ENCODE results near the gene LIME1. TPM values are rescaled to one million over a fixed set of nuclear protein-coding genes. Genes with fewer than 3 reads are reported as not detected.
A peak's percentile ranks its signal among the peaks of the same experiment; 100 is the strongest.

The LIME1 gene
- total and polyA plus RNA-seq, 2 of the 8 experiments (the other 6 are each of a cell fraction or from before 2014, with no cell fraction given): 4.5 to 5.9 TPM

DNA sequence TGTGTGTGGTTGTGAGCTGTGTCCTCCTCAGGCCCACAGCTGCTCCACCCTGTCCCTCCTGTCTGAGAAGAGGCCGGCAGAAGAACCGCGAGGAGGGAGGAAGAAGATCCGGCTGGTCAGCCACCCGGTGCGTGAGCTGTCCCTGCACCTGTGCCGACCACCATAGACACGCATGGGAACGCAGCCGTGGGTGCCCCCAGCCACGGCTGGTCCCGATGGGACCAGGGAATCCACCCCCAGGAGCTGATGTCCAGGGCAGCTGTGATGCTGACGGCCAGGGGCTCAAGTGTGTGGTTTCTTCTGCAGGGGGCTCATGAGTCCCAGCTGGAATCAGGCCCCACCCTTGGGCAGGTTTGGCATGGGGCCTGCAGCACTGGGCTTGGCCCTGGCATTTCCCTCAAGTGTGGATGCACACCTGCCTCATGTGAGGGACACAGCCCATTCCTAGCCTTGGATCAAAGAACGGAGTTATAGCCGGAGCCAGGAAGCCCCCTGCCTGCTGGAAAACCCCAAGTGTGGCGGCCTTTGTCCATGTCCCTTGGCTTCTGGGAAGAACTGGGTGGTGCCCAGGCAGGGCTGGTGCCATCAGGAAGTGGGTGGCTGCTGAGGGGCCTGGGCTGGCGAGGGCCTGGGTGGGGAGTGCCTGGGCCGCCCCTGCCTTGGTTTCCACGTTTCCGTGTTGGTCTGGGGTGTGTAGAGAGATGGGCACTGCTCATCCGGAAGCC, 44.6 kb upstream of the LIME1 start:
- Histone ChIP-seq H3K4me2 (ENCODE audit: insufficient read depth in 1 of 2, low read depth in 2 of 2, low read length in 2 of 2) (no peak overlapping the region), H3K4me1 (replicated peaks in 1 of 4; ENCODE audit: control insufficient read depth in 3 of 4, insufficient read depth in 4 of 4, low read length in 3 of 4) (peaks cover 0 to 6% (median 3%) of the 10 kb centered on the region in 4 experiments; a peak in 4 of 7 replicates), H3K14ac (ENCODE audit: insufficient read length) (no peak overlapping the region), H3K79me2 (ENCODE audit: control insufficient read depth in 1 of 2, insufficient read depth in 2 of 2, low read length in 2 of 2) (no peaks in the 10 kb centered on the region), H3K23me2 (ENCODE audit: low read depth, low read length) (peaks cover 7% of the 10 kb centered on the region; the same call in 1 of the 2 replicates), H3K18ac (ENCODE audit: extremely low read depth, low read length) (no peak overlapping the region), H2BK20ac (ENCODE audit: low read length) (no peak overlapping the region), H3K4ac (replicated peaks; ENCODE audit: insufficient read length, low read depth, low read length) (no peak overlapping the region), H2AK5ac (ENCODE audit: low read depth, low read length) (no peak overlapping the region), H3K27me3 (replicated peaks in 1 of 4; ENCODE audit: control insufficient read depth in 3 of 4, extremely low read depth in 1 of 4, insufficient read depth in 3 of 4, low read length in 3 of 4) (no peaks in the 10 kb centered on the region), H2BK120ac (replicated peaks; ENCODE audit: low read depth, low read length) (no peak overlapping the region), H3K27ac (ENCODE audit: low read depth, low read length) (no peak overlapping the region), H4K91ac (replicated peaks; ENCODE audit: insufficient read length, low read length) (no peak overlapping the region), H3K23ac (ENCODE audit: insufficient read length) (no peak overlapping the region), H2BK5ac (ENCODE audit: low read depth, low read length) (no peak overlapping the region), H2AFZ (ENCODE audit: low read length) (no peak overlapping the region), H3K79me1 (ENCODE audit: low read depth, low read length) (no peaks in the 10 kb centered on the region), H4K8ac (ENCODE audit: extremely low read depth, insufficient read depth, low read length) (no peak overlapping the region), H3K56ac (replicated peaks; ENCODE audit: insufficient read length, low read depth, low read length) (no peak overlapping the region), H4K20me1 (replicated peaks in 1 of 2; ENCODE audit: control insufficient read depth in 1 of 2, insufficient read depth in 2 of 2, low read length in 2 of 2) (peaks cover 0 to 12% of the 10 kb centered on the region in 2 experiments), H2BK12ac (ENCODE audit: low read depth, low read length) (no peak overlapping the region), H4K5ac (ENCODE audit: insufficient read length, low read depth, low read length) (no peak overlapping the region), H3K36me3 (ENCODE audit: control insufficient read depth in 2 of 4, insufficient read depth in 4 of 4, low read length in 3 of 4) (peaks cover 0 to 3% (median 0%) of the 10 kb centered on the region in 4 experiments; a peak in 1 of 8 replicates), H3K9ac (replicated peaks in 1 of 4; ENCODE audit: extremely low read depth in 1 of 4, low read depth in 3 of 4, low read length in 3 of 4) (0 out of 7 replicates have a peak overlapping the region, but pooled peaks of 1 of the 4 experiments have one; percentile 9), H2BK15ac (ENCODE audit: low read length) (no peak overlapping the region), H3K9me3 (ENCODE audit: insufficient read depth in 2 of 2, low read depth in 1 of 2, low read length in 1 of 2) (no peaks in the 10 kb centered on the region; a peak in 1 of 4 replicates), H3K4me3 (ENCODE audit: extremely low read depth in 1 of 4, insufficient read depth in 2 of 4, low read depth in 3 of 4, low read length in 4 of 4) (no peak overlapping the region)
- ChIA-PET CTCF (ENCODE audit: partially characterized antibody) (interaction anchor here (1.1 kb wide), 2 partner anchors 10 to 103 kb away, joined by 4 read pairs; no protein-coding TSS in a partner anchor), POLR2A (ENCODE audit: partially characterized antibody) (interaction anchor here (0.7 to 3.5 kb wide), 9 partner anchors 9 to 279 kb away, joined by 3 to 15 read pairs (median 4); partner anchors contain the start of genes ARFRP1 and ZGPAT)
- WGBS, 2 experiments (ENCODE audit: extremely low coverage in 1 of 2, insufficient coverage in 1 of 2, insufficient read length in 1 of 2, insufficient replicate concordance in 2 of 2, low coverage in 1 of 2, low lambda C conversion rate in 2 of 2, missing lambda C conversion rate in 1 of 2): 94% methylated on average over 9 of the region's 21 CpGs; no CpG with 5 or more reads in 1 of the 2 experiments
- TF ChIP-seq SUZ12 (IDR thresholded peaks at IDR 0.05; ENCODE audit: low read length) (no peak), TBP (IDR thresholded peaks at IDR 0.05; ENCODE audit: low read depth, low read length) (no peak), KDM4A (IDR thresholded peaks at IDR 0.05; ENCODE audit: low read depth, low read length, severe bottlenecking) (no peak), BACH1 (IDR thresholded peaks at IDR 0.05; ENCODE audit: low read length) (no peak), NANOG (IDR thresholded peaks at IDR 0.05; ENCODE audit: insufficient read depth, low read depth, low read length, poor library complexity, severe bottlenecking) (no peak)
- TF ChIP-seq, protein P1, sequence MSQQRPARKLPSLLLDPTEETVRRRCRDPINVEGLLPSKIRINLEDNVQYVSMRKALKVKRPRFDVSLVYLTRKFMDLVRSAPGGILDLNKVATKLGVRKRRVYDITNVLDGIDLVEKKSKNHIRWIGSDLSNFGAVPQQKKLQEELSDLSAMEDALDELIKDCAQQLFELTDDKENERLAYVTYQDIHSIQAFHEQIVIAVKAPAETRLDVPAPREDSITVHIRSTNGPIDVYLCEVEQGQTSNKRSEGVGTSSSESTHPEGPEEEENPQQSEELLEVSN (IDR thresholded peaks at IDR 0.05): no peak
- DNase-seq (ENCODE audit: low read depth in 1 of 2, low spot score in 2 of 2) (no peak), FAIRE-seq (no peak)
